Vagina (tissue), 2 donors: ENCODE data around the gene PLXNB1. TPM values are rescaled to one million over a fixed set of nuclear protein-coding genes. Genes with fewer than 3 reads are reported as not detected.

Source experiments
- DNase-seq, 2 donors: peaks; one replicate each; pipeline ENCODE4 v3.0.0-alpha.2; 2017; ENCODE audit errors: extremely low spot score in 2 of 2
- H3K27ac ChIP-seq: fragments of 200-600 bp; sonication (generic); one replicate; pipeline ENCODE4 v1.5.1; 2019
- H3K27me3 ChIP-seq: fragments of 200-600 bp; sonication (generic); one replicate; pipeline ENCODE4 v1.5.1; 2019
- H3K36me3 ChIP-seq, 2 donors: fragments of 200-600 bp; sonication (generic); one replicate each; pipeline ENCODE4 v1.5.1; 2017 to 2019
- H3K4me1 ChIP-seq: fragments of 200-600 bp; sonication (generic); one replicate; pipeline ENCODE4 v1.5.1; 2019
- H3K4me3 ChIP-seq, 2 donors: fragments of 200-600 bp; sonication (generic); 1 replicate in 1 of 2; 2 replicates in 1 of 2; pipeline ENCODE4 v1.5.1; 2016 to 2019
- H3K9me3 ChIP-seq: fragments of 200-600 bp; sonication (generic); one replicate; pipeline ENCODE4 v1.5.1; 2019
- POLR2A ChIP-seq, 2 donors: fragments of 450-650 bp; IDR thresholded peaks; one replicate each; pipeline ENCODE4 v1.6.1; 2017; ENCODE audit warnings: antibody characterized with exemption in 2 of 2, mild to moderate bottlenecking in 2 of 2, moderate library complexity in 2 of 2
- POLR2AphosphoS5 ChIP-seq, 2 donors: sonication (generic); formaldehyde crosslinking; IDR thresholded peaks; one replicate each; pipeline ENCODE4 v1.9.0; 2017; ENCODE audit warnings: antibody characterized with exemption in 2 of 2, mild to moderate bottlenecking in 2 of 2, low read depth in 1 of 2; ENCODE audit not compliant: insufficient read depth in 1 of 2
- intact Hi-C: fragments of 100-400 bp; cut with DNase I; formaldehyde crosslinking; loops from one replicate; pipeline ENCODE4 v1.15.1; 2023
- total RNA-seq: library from RNA; depleted of rRNA; stranded (reverse); fragments of >200 nt; gene quantifications from one replicate; pipeline ENCODE4 v1.2.3, GENCODE V29; 2016
- TF ChIP-seq, protein P1 (sequence below), 3 experiments: fragments of 450-650 bp in 2 of 3; fragments of 200-600 bp in 1 of 3; sonication (generic) in 1 of 3; IDR thresholded peaks; one replicate each; pipeline ENCODE4 v1.5.1; 2017 to 2019; ENCODE audit warnings: antibody characterized with exemption in 3 of 3, mild to moderate bottlenecking in 2 of 3, moderate library complexity in 2 of 3

The PLXNB1 gene
- total RNA-seq, 1 donor from 2014 or later, result 257 TPM

DNA sequence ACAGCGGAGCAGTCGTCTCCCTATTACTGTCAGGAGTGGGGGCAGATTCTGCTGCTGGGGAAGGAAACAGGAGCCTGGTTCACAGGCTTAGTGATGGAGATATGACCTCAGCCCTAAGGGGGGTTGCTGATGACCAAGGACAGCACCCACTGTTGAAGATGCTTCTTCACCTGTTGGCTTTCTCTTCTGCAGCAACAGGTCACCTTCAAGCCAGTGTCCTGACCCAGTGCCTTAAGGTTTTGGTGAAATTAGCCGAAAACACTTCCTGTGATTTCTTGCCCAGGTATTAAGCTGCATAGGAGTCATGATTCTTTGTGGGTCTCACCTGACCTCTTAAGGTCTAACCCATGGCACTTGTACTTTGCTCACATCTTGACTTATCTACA is 30.6 kb upstream of the PLXNB1 start:
- peaks cover 0 to 30% of the 10 kb centered on the region in 2 donors for H3K36me3 ChIP-seq

DNA sequence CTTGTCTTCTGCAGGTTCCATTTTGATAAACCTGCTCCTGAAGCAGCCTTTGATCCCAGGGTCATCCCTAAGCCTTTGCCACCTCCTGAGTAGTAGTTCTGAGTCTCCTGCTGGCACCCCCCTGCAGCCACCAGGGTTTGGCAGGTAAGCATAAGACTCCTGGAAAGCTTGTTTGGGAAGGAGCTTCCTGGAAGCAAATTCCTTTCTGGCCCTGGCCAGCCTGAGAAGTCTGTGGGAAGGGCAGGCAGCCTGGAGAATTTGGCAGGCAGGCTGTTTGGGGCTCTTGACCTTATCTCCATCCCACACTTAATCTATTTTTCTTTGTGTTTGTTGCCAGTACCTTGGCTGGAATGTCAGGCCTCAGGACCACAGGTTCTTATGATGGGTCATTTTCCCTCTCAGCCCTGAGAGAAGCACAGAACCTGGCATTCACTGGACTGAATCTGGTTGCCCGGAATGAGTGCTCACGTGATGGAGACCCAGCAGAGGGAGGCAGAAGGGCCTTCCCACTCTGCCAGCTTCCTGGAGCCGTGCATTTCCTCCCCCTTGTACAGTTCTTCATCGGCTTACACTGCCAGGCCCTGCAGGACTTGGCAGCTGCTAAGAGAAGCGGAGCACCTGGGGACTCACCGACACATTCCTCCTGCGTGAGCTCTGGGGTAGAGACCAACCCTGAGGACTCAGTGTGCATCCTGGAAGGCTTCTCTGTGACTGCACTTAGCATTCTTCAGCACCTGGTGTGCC is 30.1 kb upstream of the PLXNB1 start:
- Histone ChIP-seq H3K27me3 (no peaks in the 10 kb centered on the region), H3K4me1 (peaks cover 4% of the 10 kb centered on the region), H3K36me3 (peaks cover 0 to 33% of the 10 kb centered on the region in 2 donors), H3K9me3 (no peaks in the 10 kb centered on the region), H3K4me3 (no peak overlapping the region), H3K27ac (no peak overlapping the region)
- intact Hi-C loops, result no loop called here
- no peak for DNase-seq
- TF ChIP-seq POLR2A (IDR thresholded peaks at IDR 0.05) (no peak), POLR2AphosphoS5 (IDR thresholded peaks at IDR 0.05; ENCODE audit: insufficient read depth in 1 of 2, low read depth in 1 of 2) (no peak)
- TF ChIP-seq, protein P1, sequence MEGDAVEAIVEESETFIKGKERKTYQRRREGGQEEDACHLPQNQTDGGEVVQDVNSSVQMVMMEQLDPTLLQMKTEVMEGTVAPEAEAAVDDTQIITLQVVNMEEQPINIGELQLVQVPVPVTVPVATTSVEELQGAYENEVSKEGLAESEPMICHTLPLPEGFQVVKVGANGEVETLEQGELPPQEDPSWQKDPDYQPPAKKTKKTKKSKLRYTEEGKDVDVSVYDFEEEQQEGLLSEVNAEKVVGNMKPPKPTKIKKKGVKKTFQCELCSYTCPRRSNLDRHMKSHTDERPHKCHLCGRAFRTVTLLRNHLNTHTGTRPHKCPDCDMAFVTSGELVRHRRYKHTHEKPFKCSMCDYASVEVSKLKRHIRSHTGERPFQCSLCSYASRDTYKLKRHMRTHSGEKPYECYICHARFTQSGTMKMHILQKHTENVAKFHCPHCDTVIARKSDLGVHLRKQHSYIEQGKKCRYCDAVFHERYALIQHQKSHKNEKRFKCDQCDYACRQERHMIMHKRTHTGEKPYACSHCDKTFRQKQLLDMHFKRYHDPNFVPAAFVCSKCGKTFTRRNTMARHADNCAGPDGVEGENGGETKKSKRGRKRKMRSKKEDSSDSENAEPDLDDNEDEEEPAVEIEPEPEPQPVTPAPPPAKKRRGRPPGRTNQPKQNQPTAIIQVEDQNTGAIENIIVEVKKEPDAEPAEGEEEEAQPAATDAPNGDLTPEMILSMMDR (IDR thresholded peaks at IDR 0.05), result no peak

More for the DNA sequence above, 30.6 kb upstream of the PLXNB1 start:
- Histone ChIP-seq H3K27me3 (no peaks in the 10 kb centered on the region), H3K4me3 (no peak overlapping the region), H3K9me3 (no peaks in the 10 kb centered on the region), H3K27ac (no peak overlapping the region), H3K4me1 (peaks cover 9% of the 10 kb centered on the region)
- TF ChIP-seq POLR2A (IDR thresholded peaks at IDR 0.05) (no peak), POLR2AphosphoS5 (IDR thresholded peaks at IDR 0.05; ENCODE audit: insufficient read depth in 1 of 2, low read depth in 1 of 2) (no peak)
- TF ChIP-seq, protein P1 (IDR thresholded peaks at IDR 0.05), result no peak
- intact Hi-C loops, result no loop called here
- DNase-seq, result no peak

DNA sequence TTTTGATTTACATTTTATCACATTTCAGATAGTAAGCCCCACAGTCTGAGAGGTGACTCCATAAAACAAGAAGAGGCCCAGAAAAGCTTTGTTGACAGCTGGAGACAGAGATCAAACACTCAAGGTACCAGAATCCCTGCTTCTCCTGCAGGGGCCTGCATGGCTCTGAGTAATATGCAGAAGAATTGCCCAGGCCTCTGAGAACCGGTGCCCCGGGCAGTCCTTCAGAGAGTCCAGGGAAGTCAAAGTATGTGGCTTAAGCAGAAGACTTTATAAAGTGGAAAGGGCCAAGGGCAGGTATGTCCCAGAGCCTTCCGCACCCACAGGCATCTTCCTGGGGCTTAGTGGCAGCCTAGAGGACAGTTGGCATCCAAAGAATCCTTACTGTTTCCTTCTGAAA is 29.4 kb upstream of the PLXNB1 start:
- no peak overlapping the region for H3K27ac ChIP-seq
- H3K36me3 ChIP-seq, result peaks cover 0 to 38% of the 10 kb centered on the region in 2 donors
- intact Hi-C loops, result no loop called here
- no peaks in the 10 kb centered on the region for H3K27me3 ChIP-seq
- no peaks in the 10 kb centered on the region for H3K9me3 ChIP-seq
- TF ChIP-seq POLR2A (IDR thresholded peaks at IDR 0.05), result no peak
- TF ChIP-seq, protein P1 (IDR thresholded peaks at IDR 0.05), result no peak
- no peak for TF ChIP-seq POLR2AphosphoS5 (IDR thresholded peaks at IDR 0.05; ENCODE audit: insufficient read depth in 1 of 2, low read depth in 1 of 2)
- DNase-seq, result no peak
- no peaks in the 10 kb centered on the region for H3K4me1 ChIP-seq
- H3K4me3 ChIP-seq, result no peak overlapping the region

DNA sequence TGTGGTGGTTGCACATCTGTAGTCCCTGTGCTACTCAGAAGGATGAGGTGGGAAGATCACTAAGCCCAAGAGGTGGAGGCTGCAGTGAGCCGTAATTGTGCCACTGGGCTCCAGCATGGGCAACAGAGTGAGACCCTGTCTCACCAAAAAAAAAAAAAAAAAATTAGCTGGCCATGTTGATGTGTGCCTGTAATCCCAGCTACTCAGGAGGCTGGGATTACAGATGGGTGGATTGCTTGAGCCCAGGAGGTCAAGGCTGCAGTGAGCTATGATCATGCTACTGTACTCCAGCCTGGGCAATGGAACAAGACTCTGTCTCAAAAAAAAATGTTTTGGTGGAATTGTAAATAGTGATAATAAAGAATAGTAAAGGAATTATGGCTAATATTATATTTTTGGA is 26.6 kb upstream of the PLXNB1 start:
- Histone ChIP-seq H3K4me1 (no peaks in the 10 kb centered on the region), H3K27ac (no peak overlapping the region), H3K27me3 (no peaks in the 10 kb centered on the region), H3K4me3 (no peak overlapping the region), H3K36me3 (peaks cover 0 to 53% of the 10 kb centered on the region in 2 donors), H3K9me3 (no peaks in the 10 kb centered on the region)
- TF ChIP-seq POLR2AphosphoS5 (IDR thresholded peaks at IDR 0.05; ENCODE audit: insufficient read depth in 1 of 2, low read depth in 1 of 2), result no peak
- no peak for TF ChIP-seq POLR2A (IDR thresholded peaks at IDR 0.05)
- TF ChIP-seq, protein P1 (IDR thresholded peaks at IDR 0.05), result no peak
- intact Hi-C loops, result no loop called here
- DNase-seq, result no peak

DNA sequence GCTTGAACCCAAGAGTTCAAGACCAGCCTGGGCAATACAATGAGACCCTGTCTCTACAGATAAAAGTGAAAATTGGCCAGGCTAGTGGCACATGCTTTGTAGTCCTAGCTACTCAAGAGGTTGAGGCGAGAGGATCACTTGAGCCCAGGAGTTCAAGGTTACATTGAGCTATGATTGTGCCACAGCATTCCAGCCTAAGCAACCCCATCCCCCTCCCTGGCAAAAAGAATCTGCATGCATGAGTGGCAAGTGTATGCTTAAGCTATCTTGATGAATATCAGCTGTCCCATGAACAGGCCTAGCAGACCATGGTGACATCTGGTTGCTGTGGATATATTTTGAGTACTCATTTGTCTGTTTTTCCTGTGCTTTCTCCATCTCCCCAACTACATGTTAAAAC is 21.4 kb upstream of the PLXNB1 start:
- H3K27ac ChIP-seq, result no peak overlapping the region

More for the DNA sequence above, 21.4 kb upstream of the PLXNB1 start:
- Histone ChIP-seq H3K4me3 (no peak overlapping the region), H3K36me3 (peaks cover 0 to 37% of the 10 kb centered on the region in 2 donors), H3K4me1 (peaks cover 17% of the 10 kb centered on the region), H3K27me3 (no peaks in the 10 kb centered on the region), H3K9me3 (no peaks in the 10 kb centered on the region)
- intact Hi-C loops, result no loop called here
- DNase-seq, result no peak
- TF ChIP-seq POLR2A (IDR thresholded peaks at IDR 0.05) (no peak), POLR2AphosphoS5 (IDR thresholded peaks at IDR 0.05; ENCODE audit: insufficient read depth in 1 of 2, low read depth in 1 of 2) (no peak)
- TF ChIP-seq, protein P1 (IDR thresholded peaks at IDR 0.05), result no peak
